ENCODE results near the gene APEH. TPM values are rescaled to one million over a fixed set of nuclear protein-coding genes. Genes with fewer than 3 reads are reported as not detected.

The APEH gene
- total and polyA plus RNA-seq, 4 donors = 65.1 to 94.1 (median 87.5) TPM

DNA sequence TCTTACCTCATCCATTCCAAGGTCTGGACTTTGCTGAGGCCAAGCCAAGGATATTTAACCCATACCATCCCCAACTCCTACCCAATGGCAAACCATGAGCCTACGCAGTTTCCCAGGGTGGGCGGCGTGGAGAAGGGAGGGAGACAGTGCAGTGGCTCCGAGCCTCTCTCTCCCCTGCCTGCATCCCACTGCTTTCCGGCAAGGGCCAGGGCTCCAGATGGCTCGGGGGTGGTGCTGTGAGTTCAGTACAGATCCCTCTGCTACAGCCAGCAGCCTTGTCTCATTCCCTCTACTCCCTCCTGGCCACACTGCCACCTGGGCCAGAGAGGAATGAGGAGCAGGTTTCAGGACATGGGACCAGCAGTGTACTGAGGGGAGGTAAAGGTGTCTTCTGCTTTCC lies 44.3 kb upstream of the APEH start (continued):
- TF ChIP-seq GABPA (IDR thresholded peaks at IDR 0.05 in 1 of 2, conservative IDR thresholded peaks at IDR 0.05 in 1 of 2) (no peak), FOXA1 (IDR thresholded peaks at IDR 0.05) (no peak)

DNA sequence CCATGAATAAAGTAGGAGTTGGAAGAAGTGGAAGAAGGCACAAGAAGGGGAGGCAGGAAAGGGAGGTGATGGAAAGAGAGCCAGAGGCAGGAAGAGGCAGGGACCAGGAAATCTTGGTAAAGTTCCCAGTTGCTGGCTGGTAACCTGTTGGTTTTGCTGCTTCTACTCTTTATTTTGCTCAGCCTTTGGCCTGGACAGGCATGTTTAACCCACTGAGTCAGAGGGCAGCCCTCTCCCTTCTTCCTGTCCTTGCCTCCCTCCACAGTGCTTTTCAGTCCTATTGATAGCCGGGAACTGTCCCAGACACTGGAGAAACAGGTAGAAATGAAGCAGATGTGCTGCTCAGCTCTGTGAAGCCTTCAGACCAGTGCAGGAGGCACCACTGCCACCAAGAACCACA lies 43.4 kb upstream of the APEH start:
- Histone ChIP-seq H3K27ac (ENCODE audit: low read depth in 1 of 2, low read length in 2 of 2) (no peak overlapping the region), H3K36me3 (ENCODE audit: control insufficient read depth in 4 of 4, insufficient read depth in 3 of 4, low read depth in 1 of 4, low read length in 3 of 4) (peaks cover 0 to 4% (median 0%) of the 10 kb centered on the region in 4 donors), H3K9ac (ENCODE audit: low read depth in 1 of 2, low read length in 2 of 2) (no peak overlapping the region), H3K4me3 (ENCODE audit: low read depth in 1 of 3, low read length in 3 of 3) (no peak overlapping the region), H3K27me3 (ENCODE audit: control insufficient read depth in 4 of 4, insufficient read depth in 4 of 4, low read length in 3 of 4) (no peaks in the 10 kb centered on the region), H3K9me3 (ENCODE audit: control insufficient read depth in 4 of 4, low read length in 3 of 4) (no peaks in the 10 kb centered on the region), H3K4me1 (ENCODE audit: control insufficient read depth in 4 of 4, insufficient read depth in 4 of 4, low read length in 3 of 4) (no peaks in the 10 kb centered on the region)
- 98% methylated on average over 1 of the region's 1 CpG for WGBS
- no peak for TF ChIP-seq TAF1 (conservative IDR thresholded peaks at IDR 0.05)
- TF ChIP-seq GABPA (IDR thresholded peaks at IDR 0.05 in 1 of 2, conservative IDR thresholded peaks at IDR 0.05 in 1 of 2) = no peak
- TF ChIP-seq, protein P1, sequence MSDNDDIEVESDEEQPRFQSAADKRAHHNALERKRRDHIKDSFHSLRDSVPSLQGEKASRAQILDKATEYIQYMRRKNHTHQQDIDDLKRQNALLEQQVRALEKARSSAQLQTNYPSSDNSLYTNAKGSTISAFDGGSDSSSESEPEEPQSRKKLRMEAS (IDR thresholded peaks at IDR 0.05) = no peak
- TF ChIP-seq, protein P2, sequence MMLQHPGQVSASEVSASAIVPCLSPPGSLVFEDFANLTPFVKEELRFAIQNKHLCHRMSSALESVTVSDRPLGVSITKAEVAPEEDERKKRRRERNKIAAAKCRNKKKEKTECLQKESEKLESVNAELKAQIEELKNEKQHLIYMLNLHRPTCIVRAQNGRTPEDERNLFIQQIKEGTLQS (IDR thresholded peaks at IDR 0.05) = no peak
- no peak for TF ChIP-seq SP1 (IDR thresholded peaks at IDR 0.05)
- TF ChIP-seq RAD21 (IDR thresholded peaks at IDR 0.05) = no peak
- no peak for TF ChIP-seq YY1 (IDR thresholded peaks at IDR 0.05)
- DNase-seq (ENCODE audit: low spot score) = no peak

DNA sequence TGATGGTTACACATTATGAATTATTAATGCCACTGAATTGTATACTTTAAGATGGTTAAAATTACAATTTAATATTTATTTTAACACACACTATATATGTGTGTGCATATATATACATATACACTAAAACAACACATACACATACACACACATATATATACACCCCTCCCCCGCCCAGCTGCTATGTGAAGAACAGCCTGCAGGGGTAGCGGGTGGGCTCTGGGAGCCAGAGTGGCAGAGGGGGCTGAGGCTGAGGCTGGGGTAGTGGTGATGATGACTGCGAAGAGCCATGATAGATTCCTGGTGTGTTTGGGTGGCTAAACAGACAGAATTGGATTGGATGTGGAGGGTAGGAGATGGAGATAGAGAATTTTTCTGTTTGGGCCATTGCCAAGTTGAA lies 39.4 kb upstream of the APEH start:
- WGBS = 90% methylated on average over 3 of the region's 3 CpGs
- H3K27ac ChIP-seq (ENCODE audit: low read depth in 1 of 2, low read length in 2 of 2) = no peak overlapping the region
- no peak for DNase-seq (ENCODE audit: low spot score)
- TF ChIP-seq, protein P3, sequence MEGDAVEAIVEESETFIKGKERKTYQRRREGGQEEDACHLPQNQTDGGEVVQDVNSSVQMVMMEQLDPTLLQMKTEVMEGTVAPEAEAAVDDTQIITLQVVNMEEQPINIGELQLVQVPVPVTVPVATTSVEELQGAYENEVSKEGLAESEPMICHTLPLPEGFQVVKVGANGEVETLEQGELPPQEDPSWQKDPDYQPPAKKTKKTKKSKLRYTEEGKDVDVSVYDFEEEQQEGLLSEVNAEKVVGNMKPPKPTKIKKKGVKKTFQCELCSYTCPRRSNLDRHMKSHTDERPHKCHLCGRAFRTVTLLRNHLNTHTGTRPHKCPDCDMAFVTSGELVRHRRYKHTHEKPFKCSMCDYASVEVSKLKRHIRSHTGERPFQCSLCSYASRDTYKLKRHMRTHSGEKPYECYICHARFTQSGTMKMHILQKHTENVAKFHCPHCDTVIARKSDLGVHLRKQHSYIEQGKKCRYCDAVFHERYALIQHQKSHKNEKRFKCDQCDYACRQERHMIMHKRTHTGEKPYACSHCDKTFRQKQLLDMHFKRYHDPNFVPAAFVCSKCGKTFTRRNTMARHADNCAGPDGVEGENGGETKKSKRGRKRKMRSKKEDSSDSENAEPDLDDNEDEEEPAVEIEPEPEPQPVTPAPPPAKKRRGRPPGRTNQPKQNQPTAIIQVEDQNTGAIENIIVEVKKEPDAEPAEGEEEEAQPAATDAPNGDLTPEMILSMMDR (IDR thresholded peaks at IDR 0.05; ENCODE audit: low read depth, low read length, missing input control) = no peak
- no peak overlapping the region for H3K9ac ChIP-seq (ENCODE audit: low read depth in 1 of 2, low read length in 2 of 2)
- H3K36me3 ChIP-seq (ENCODE audit: control insufficient read depth in 4 of 4, insufficient read depth in 3 of 4, low read depth in 1 of 4, low read length in 3 of 4) = no peaks in the 10 kb centered on the region
- no peaks in the 10 kb centered on the region for H3K4me1 ChIP-seq (ENCODE audit: control insufficient read depth in 4 of 4, insufficient read depth in 4 of 4, low read length in 3 of 4)
- H3K27me3 ChIP-seq (ENCODE audit: control insufficient read depth in 4 of 4, insufficient read depth in 4 of 4, low read length in 3 of 4) = no peaks in the 10 kb centered on the region
- no peaks in the 10 kb centered on the region for H3K9me3 ChIP-seq (ENCODE audit: control insufficient read depth in 4 of 4, low read length in 3 of 4)
- no peak overlapping the region for H3K4me3 ChIP-seq (ENCODE audit: low read depth in 1 of 3, low read length in 3 of 3)

DNA sequence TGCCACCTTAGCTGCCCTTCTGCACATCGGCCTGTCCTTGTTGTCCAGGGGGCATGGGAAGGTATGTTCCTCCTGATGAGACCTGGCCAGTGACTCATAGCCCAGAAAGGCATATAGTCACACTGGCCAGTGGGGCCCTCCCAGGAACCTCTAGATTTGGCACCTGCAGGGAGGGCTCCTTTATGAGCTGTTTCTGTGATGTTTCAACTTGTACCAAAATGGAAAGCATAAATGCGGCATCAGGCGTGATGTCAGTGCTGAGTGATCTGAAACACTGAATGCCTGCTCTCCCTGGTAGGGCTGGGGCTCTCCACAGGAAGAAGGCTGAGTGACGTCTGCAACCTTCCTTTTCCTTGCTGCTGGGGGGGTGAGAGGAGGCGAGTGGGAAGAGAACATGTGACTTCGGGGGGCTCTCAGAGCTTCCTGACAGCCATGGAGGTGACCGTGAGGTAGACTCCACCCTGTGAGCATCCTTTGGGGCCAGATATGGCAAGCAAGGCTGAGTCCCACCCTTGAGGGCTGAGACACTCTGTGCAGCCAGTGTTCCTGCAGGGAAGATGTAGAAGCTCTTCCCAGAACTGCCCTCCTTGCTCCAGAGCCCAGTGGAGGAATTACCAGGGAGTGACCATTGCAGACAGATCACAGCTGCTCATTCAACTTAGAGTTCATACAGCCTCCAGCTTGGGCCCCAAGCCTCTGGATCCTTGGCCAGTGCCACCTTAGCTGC lies 37.1 kb upstream of the APEH start:
- Histone ChIP-seq H3K36me3 (ENCODE audit: control insufficient read depth in 4 of 4, insufficient read depth in 3 of 4, low read depth in 1 of 4, low read length in 3 of 4) (no peaks in the 10 kb centered on the region), H3K27me3 (ENCODE audit: control insufficient read depth in 4 of 4, insufficient read depth in 4 of 4, low read length in 3 of 4) (no peaks in the 10 kb centered on the region)
- 77% methylated on average over 7 of the region's 7 CpGs for WGBS
- TF ChIP-seq, protein P1 (IDR thresholded peaks at IDR 0.05) = no peak
- TF ChIP-seq, protein P4, sequence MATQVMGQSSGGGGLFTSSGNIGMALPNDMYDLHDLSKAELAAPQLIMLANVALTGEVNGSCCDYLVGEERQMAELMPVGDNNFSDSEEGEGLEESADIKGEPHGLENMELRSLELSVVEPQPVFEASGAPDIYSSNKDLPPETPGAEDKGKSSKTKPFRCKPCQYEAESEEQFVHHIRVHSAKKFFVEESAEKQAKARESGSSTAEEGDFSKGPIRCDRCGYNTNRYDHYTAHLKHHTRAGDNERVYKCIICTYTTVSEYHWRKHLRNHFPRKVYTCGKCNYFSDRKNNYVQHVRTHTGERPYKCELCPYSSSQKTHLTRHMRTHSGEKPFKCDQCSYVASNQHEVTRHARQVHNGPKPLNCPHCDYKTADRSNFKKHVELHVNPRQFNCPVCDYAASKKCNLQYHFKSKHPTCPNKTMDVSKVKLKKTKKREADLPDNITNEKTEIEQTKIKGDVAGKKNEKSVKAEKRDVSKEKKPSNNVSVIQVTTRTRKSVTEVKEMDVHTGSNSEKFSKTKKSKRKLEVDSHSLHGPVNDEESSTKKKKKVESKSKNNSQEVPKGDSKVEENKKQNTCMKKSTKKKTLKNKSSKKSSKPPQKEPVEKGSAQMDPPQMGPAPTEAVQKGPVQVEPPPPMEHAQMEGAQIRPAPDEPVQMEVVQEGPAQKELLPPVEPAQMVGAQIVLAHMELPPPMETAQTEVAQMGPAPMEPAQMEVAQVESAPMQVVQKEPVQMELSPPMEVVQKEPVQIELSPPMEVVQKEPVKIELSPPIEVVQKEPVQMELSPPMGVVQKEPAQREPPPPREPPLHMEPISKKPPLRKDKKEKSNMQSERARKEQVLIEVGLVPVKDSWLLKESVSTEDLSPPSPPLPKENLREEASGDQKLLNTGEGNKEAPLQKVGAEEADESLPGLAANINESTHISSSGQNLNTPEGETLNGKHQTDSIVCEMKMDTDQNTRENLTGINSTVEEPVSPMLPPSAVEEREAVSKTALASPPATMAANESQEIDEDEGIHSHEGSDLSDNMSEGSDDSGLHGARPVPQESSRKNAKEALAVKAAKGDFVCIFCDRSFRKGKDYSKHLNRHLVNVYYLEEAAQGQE (IDR thresholded peaks at IDR 0.05) = no peak
- TF ChIP-seq SP1 (IDR thresholded peaks at IDR 0.05) (no peak), HNF4A (conservative IDR thresholded peaks at IDR 0.05) (no peak), FOXA1 (IDR thresholded peaks at IDR 0.05) (no peak), FOXA2 (IDR thresholded peaks at IDR 0.05) (no peak), JUND (IDR thresholded peaks at IDR 0.05) (no peak), TAF1 (conservative IDR thresholded peaks at IDR 0.05) (no peak)
- TF ChIP-seq, protein P5, sequence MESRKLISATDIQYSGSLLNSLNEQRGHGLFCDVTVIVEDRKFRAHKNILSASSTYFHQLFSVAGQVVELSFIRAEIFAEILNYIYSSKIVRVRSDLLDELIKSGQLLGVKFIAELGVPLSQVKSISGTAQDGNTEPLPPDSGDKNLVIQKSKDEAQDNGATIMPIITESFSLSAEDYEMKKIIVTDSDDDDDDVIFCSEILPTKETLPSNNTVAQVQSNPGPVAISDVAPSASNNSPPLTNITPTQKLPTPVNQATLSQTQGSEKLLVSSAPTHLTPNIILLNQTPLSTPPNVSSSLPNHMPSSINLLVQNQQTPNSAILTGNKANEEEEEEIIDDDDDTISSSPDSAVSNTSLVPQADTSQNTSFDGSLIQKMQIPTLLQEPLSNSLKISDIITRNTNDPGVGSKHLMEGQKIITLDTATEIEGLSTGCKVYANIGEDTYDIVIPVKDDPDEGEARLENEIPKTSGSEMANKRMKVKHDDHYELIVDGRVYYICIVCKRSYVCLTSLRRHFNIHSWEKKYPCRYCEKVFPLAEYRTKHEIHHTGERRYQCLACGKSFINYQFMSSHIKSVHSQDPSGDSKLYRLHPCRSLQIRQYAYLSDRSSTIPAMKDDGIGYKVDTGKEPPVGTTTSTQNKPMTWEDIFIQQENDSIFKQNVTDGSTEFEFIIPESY (IDR thresholded peaks at IDR 0.05) = no peak

More for the DNA sequence above, 37.1 kb upstream of the APEH start:
- no peak for DNase-seq (ENCODE audit: low spot score)
- H3K9me3 ChIP-seq (ENCODE audit: control insufficient read depth in 4 of 4, low read length in 3 of 4) = no peaks in the 10 kb centered on the region
- no peak overlapping the region for H3K9ac ChIP-seq (ENCODE audit: low read depth in 1 of 2, low read length in 2 of 2)
- no peaks in the 10 kb centered on the region for H3K4me1 ChIP-seq (ENCODE audit: control insufficient read depth in 4 of 4, insufficient read depth in 4 of 4, low read length in 3 of 4)
- H3K27ac ChIP-seq (ENCODE audit: low read depth in 1 of 2, low read length in 2 of 2) = no peak overlapping the region
- H3K4me3 ChIP-seq (ENCODE audit: low read depth in 1 of 3, low read length in 3 of 3) = no peak overlapping the region

All from liver (tissue), 9 donors.